Mesendoderm (in vitro differentiated cells): ENCODE results near the gene NT5C2.

Experiments
- DNase-seq: peaks from one replicate; pipeline ENCODE4 v3.0.0; 2013
- H2AK5ac ChIP-seq: 2 replicates; pipeline ENCODE4 v1.6.1; 2013; ENCODE audit warnings: low read length, inconsistent platforms
- H2BK120ac ChIP-seq: 2 replicates; pipeline ENCODE4 v1.6.1; 2013; ENCODE audit warnings: low read depth, mild to moderate bottlenecking, low read length, moderate library complexity, mixed read lengths
- H2BK15ac ChIP-seq: replicated peaks from 2 replicates; pipeline ENCODE4 v1.6.1; 2013; ENCODE audit warnings: low read depth, mild to moderate bottlenecking, moderate library complexity
- H2BK5ac ChIP-seq: 2 replicates; pipeline ENCODE4 v1.6.1; 2013; ENCODE audit warnings: low read length, inconsistent platforms
- H3K18ac ChIP-seq: 2 replicates; pipeline ENCODE4 v1.6.1; 2013; ENCODE audit warnings: mild to moderate bottlenecking, low read length, mixed read lengths
- H3K23ac ChIP-seq: one replicate; pipeline ENCODE4 v1.6.1; 2013; ENCODE audit warnings: low read length
- H3K27ac ChIP-seq: 2 replicates; pipeline ENCODE4 v1.5.1; 2013; ENCODE audit warnings: low read depth, mild to moderate bottlenecking, inconsistent platforms, low read length, moderate library complexity
- H3K27me3 ChIP-seq: 2 replicates; pipeline ENCODE4 v1.6.1; 2013; ENCODE audit warnings: low read length, control low read depth, mild to moderate bottlenecking, inconsistent platforms; ENCODE audit not compliant: insufficient read depth, poor library complexity
- H3K36me3 ChIP-seq: 2 replicates; pipeline ENCODE4 v1.6.1; 2013; ENCODE audit warnings: low read length, inconsistent platforms; ENCODE audit not compliant: control insufficient read depth, insufficient read depth
- H3K4ac ChIP-seq: one replicate; pipeline ENCODE4 v1.6.1; 2013; ENCODE audit warnings: low read depth, mild to moderate bottlenecking, low read length, moderate library complexity
- H3K4me1 ChIP-seq: 2 replicates; pipeline ENCODE4 v1.6.1; 2013; ENCODE audit warnings: low read depth, low read length, inconsistent platforms; ENCODE audit not compliant: control insufficient read depth
- H3K4me2 ChIP-seq: 2 replicates; pipeline ENCODE4 v1.6.1; 2013; ENCODE audit warnings: low read length
- H3K4me3 ChIP-seq: 2 replicates; pipeline ENCODE4 v1.5.1; 2013; ENCODE audit warnings: mild to moderate bottlenecking, low read length
- H3K56ac ChIP-seq: one replicate; pipeline ENCODE4 v1.6.1; 2013; ENCODE audit warnings: low read length
- H3K79me1 ChIP-seq: 2 replicates; pipeline ENCODE4 v1.6.1; 2013; ENCODE audit warnings: low read length, inconsistent platforms
- H3K79me2 ChIP-seq: 2 replicates; pipeline ENCODE4 v1.6.1; 2013; ENCODE audit warnings: mild to moderate bottlenecking, low read length; ENCODE audit not compliant: control insufficient read depth, insufficient read depth
- H3K9ac ChIP-seq: 2 replicates; pipeline ENCODE4 v1.6.1; 2013; ENCODE audit warnings: low read length, inconsistent platforms
- H4K5ac ChIP-seq: one replicate; pipeline ENCODE4 v1.6.1; 2013; ENCODE audit warnings: low read length
- H4K8ac ChIP-seq: one replicate; pipeline ENCODE4 v1.6.1; 2013; ENCODE audit warnings: low read depth, mild to moderate bottlenecking, control low read depth, low read length, moderate library complexity
- whole genome bisulfite sequencing: extraction: QIAGEN DNeasy Blood & Tissue Kit; methylation state at CpG from one replicate; pipeline ENCODE4 v1.1.7; 2013; ENCODE audit warnings: low lambda C conversion rate, missing lambda C conversion rate; ENCODE audit not compliant: insufficient coverage; ENCODE audit errors: extremely low coverage; 5-methylcytosine and 5-hydroxymethylcytosine counted together

Gene NT5C2

GRCh38 chr10:103077491-103078308 is 115.4 kb downstream of the NT5C2 start:
- Histone ChIP-seq H2BK120ac (no peak overlapping the region), H3K79me2 (no peaks in the 10 kb centered on the region), H3K23ac (no peak overlapping the region), H2BK15ac (no peak overlapping the region), H2AK5ac (no peak overlapping the region), H3K79me1 (no peaks in the 10 kb centered on the region), H3K4me3 (no peak overlapping the region), H3K4ac (no peak overlapping the region), H2BK5ac (no peak overlapping the region), H3K27me3 (no peaks in the 10 kb centered on the region), H3K4me1 (no peaks in the 10 kb centered on the region), H4K5ac (no peak overlapping the region), H4K8ac (no peak overlapping the region), H3K18ac (no peak overlapping the region), H3K9ac (no peak overlapping the region), H3K36me3 (no peaks in the 10 kb centered on the region), H3K4me2 (no peak overlapping the region), H3K27ac (no peak overlapping the region), H3K56ac (no peak overlapping the region)
- no CpG with 5 or more reads among the region's 16 CpGs for WGBS
- DNase-seq = peak; percentile 19

GRCh38 chr10:103077020-103077419 is 116.1 kb downstream of the NT5C2 start:
- Histone ChIP-seq H3K79me2 (no peaks in the 10 kb centered on the region), H3K4me1 (no peaks in the 10 kb centered on the region), H3K36me3 (no peaks in the 10 kb centered on the region), H3K23ac (no peak overlapping the region), H3K4me2 (no peak overlapping the region), H2BK5ac (no peak overlapping the region), H2BK15ac (no peak overlapping the region), H3K79me1 (no peaks in the 10 kb centered on the region), H3K4ac (no peak overlapping the region), H3K27me3 (no peaks in the 10 kb centered on the region), H4K5ac (no peak overlapping the region), H3K9ac (no peak overlapping the region), H3K4me3 (no peak overlapping the region), H2AK5ac (no peak overlapping the region), H3K56ac (no peak overlapping the region), H3K27ac (no peak overlapping the region), H3K18ac (no peak overlapping the region), H4K8ac (no peak overlapping the region), H2BK120ac (no peak overlapping the region)
- no CpG with 5 or more reads among the region's 21 CpGs for WGBS
- DNase-seq = no peak

- H3K4ac ChIP-seq = no peak overlapping the region
- H2BK120ac ChIP-seq = no peak overlapping the region
- H3K4me1 ChIP-seq = no peaks in the 10 kb centered on the region
- no peak for DNase-seq
- no CpG with 5 or more reads among the region's 8 CpGs for WGBS
- H2AK5ac ChIP-seq = no peak overlapping the region
- no peak overlapping the region for H3K4me3 ChIP-seq
- H3K4me2 ChIP-seq = no peak overlapping the region
- H3K27me3 ChIP-seq = no peaks in the 10 kb centered on the region
- no peaks in the 10 kb centered on the region for H3K79me1 ChIP-seq
- H3K36me3 ChIP-seq = no peaks in the 10 kb centered on the region
- H2BK5ac ChIP-seq = no peak overlapping the region
- no peak overlapping the region for H3K18ac ChIP-seq
- no peak overlapping the region for H3K27ac ChIP-seq
- H4K5ac ChIP-seq = no peak overlapping the region
- no peak overlapping the region for H4K8ac ChIP-seq
- no peak overlapping the region for H3K9ac ChIP-seq
- H3K23ac ChIP-seq = no peak overlapping the region
- no peak overlapping the region for H2BK15ac ChIP-seq
- no peaks in the 10 kb centered on the region for H3K79me2 ChIP-seq
- H3K56ac ChIP-seq = no peak overlapping the region
Measured at GRCh38 chr10:103072891-103073290, 120.2 kb downstream of the NT5C2 start.

- Histone ChIP-seq H3K56ac (no peak overlapping the region), H4K5ac (no peak overlapping the region), H2BK15ac (no peak overlapping the region), H3K4ac (no peak overlapping the region), H3K79me1 (no peaks in the 10 kb centered on the region), H3K23ac (no peak overlapping the region), H3K18ac (no peak overlapping the region), H3K4me1 (no peaks in the 10 kb centered on the region), H4K8ac (no peak overlapping the region), H3K27ac (no peak overlapping the region), H3K4me3 (no peak overlapping the region), H2BK120ac (no peak overlapping the region), H3K9ac (no peak overlapping the region), H3K4me2 (no peak overlapping the region), H2AK5ac (no peak overlapping the region), H3K27me3 (no peaks in the 10 kb centered on the region), H3K79me2 (no peaks in the 10 kb centered on the region), H2BK5ac (no peak overlapping the region), H3K36me3 (no peaks in the 10 kb centered on the region)
- no CpG with 5 or more reads among the region's 22 CpGs for WGBS
- DNase-seq = no peak
Measured at GRCh38 chr10:103072276-103072675, 120.8 kb downstream of the NT5C2 start.

GRCh38 chr10:103069453-103070331 is 123.4 kb downstream of the NT5C2 start:
- H3K9ac ChIP-seq = no peak overlapping the region
- no CpG with 5 or more reads among the region's 16 CpGs for WGBS
- H3K36me3 ChIP-seq = no peaks in the 10 kb centered on the region
- no peaks in the 10 kb centered on the region for H3K79me2 ChIP-seq
- H3K18ac ChIP-seq = no peak overlapping the region
- H3K27me3 ChIP-seq = no peaks in the 10 kb centered on the region
- no peak overlapping the region for H2BK15ac ChIP-seq
- H2BK5ac ChIP-seq = no peak overlapping the region
- H3K79me1 ChIP-seq = no peaks in the 10 kb centered on the region
- H3K4me1 ChIP-seq = no peaks in the 10 kb centered on the region
- H3K4me3 ChIP-seq = no peak overlapping the region
- H2AK5ac ChIP-seq = no peak overlapping the region
- H3K27ac ChIP-seq = no peak overlapping the region
- H2BK120ac ChIP-seq = no peak overlapping the region
- no peak overlapping the region for H3K23ac ChIP-seq
- H4K5ac ChIP-seq = no peak overlapping the region
- H3K4me2 ChIP-seq = no peak overlapping the region
- H3K4ac ChIP-seq = no peak overlapping the region
- DNase-seq = peak; percentile 70
- no peak overlapping the region for H3K56ac ChIP-seq
- no peak overlapping the region for H4K8ac ChIP-seq
